GM19099 (cell line): ENCODE data around the gene NOTCH2.
"Not testable (repeated sequence)": the region's sequence is repeated elsewhere in the genome, so short reads cannot be mapped to it uniquely, and the experiment has no call there.

Source experiments
- POLR2A ChIP-seq: IDR thresholded peaks from 3 replicates; pipeline ENCODE4 v1.6.1; 2011; ENCODE audit warnings: low read depth; ENCODE audit not compliant: insufficient read length; ENCODE audit errors: extremely low read depth

The NOTCH2 gene

DNA sequence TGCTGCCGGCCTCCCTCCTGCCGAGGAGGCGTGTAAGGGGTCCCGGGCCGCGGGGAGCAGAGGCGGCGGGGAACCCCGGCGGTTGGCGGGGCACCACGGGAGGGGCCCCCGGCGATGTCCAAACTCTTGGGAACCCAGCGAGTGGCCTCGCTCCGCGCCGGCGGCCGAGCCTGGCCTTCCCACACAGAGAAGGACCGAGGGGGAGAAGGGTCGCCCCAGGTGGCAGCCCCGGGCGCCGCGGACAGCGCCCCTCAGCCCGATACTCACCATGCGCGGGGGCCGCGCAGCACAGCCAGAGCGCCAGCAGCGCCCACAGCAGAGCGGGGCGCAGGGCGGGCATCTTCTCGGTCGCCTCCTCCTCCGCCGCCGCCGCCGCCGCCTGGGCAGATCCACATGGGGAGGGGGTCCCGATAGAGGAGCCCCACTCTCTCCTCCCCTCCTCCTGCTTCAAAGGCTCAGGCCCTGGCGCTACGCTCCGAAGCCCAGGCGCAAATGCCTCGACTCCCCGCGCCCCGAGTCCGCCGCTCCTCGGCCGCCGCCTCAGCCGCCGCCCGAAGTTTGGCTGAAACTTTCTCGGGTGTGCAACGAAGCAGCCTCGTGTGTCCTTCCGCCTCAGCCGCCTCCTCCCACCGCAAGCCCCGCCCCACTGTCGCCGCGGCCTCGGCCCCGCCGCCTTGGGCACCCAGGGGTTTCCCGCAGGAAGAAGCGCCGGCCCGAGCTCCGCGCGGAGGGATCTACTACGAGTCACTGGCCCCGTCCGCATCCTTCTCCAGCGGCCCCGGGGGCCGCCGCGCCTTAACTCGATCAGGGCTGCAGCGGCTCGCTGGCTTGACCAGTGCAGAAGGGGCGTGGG lies at the start of gene NOTCH2:
Gene NOTCH2 (minus strand): TSS at position 596 of the 853 bp plus-strand sequence. CDS start 256 bp downstream, at position 340.
- not testable (repeated sequence) for TF ChIP-seq POLR2A

DNA sequence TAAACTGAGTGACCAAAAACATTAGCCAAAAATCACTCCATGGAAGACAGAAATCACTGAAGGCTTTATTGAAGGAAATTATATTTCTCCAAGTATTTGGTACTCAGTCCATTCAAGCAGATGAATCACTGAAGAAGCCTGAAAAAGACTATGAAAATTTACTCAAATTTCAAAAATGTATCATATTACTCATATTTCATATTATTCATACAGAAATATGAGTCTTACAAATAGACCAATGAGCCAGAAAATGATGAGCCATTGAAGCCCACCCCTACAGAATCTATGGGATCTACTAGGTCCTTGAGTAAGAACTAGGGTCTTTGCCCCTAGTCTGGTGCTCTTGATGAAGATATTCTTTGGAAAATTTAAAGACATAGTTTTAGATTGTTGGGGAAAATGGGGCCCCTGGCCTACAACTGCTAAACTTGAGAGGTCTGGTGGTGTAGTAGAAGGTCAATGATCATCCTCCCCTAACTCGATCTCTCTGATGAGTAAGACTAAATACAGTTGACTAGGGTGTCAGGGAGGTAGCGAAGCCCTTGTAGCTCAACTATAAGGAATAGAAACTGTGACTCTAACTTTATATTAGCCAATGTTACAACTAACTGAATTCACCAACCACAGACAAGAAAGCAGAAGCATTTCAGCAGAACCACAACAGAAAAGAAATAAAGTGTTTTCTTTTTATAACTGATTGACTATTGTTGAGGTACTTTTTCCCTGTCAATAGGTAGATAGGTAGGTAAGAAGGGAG lies 81.0 kb downstream of the NOTCH2 start:
- no peak for TF ChIP-seq POLR2A

DNA sequence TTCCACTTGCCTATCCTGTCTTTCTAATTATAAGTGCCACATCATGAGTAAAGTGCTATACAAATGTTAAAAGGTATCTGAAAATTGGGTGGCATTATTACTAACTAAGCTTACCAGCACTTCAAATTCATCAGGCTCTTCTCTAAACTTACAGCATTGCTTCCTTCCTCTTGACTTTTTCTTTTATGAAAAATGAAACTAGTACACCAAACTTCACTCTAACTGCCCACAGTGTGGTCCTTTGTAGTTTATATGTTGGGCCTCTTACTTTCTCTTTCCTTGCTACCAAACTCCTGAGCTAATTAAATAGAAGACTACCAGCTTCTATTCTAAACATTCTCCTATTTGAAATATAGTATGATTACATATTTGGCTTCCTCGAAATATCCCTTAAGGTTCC lies 81.8 kb downstream of the NOTCH2 start:
- TF ChIP-seq POLR2A = no peak

DNA sequence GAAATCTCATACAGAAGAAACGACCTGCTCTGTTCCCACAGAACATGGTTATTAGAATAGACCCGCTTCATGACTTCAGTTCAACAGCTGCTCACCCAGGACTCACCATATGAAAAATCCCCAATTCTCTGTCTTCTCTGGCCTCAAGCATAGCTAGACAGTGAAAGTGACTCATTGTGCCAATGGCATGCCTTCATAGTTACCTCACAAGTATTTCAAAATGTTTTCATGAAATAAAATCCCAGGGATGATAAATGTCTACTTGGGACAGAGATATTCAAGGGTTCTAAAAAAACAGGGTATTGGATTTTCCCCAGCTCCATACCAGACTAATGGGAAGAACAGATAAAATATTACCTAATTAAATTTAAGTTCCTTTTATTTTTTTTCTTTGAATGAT lies 82.3 kb downstream of the NOTCH2 start:
- TF ChIP-seq POLR2A = no peak

DNA sequence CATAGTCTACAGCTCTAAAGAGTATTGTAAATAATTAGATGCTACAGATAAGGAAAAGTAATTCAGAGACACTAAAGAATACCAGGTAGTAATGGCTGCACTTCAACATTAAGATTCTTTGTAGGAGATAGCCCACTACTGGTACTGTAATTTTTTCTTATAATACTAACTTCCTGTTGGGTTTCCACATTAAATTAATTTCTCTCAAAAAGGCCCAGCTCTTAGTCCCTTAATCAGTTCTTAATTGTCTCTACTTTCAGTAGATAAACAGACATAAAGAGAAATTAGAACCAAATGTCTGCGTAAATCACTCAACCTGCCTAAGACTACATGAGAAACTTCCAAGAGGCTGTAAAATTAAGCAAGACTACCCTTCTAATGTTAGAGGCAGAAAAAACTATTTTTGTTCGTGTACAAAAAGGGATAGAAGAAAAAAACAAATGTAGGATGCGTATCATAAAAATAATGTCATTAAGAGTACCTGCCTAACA lies 83.4 kb downstream of the NOTCH2 start:
- TF ChIP-seq POLR2A = no peak

DNA sequence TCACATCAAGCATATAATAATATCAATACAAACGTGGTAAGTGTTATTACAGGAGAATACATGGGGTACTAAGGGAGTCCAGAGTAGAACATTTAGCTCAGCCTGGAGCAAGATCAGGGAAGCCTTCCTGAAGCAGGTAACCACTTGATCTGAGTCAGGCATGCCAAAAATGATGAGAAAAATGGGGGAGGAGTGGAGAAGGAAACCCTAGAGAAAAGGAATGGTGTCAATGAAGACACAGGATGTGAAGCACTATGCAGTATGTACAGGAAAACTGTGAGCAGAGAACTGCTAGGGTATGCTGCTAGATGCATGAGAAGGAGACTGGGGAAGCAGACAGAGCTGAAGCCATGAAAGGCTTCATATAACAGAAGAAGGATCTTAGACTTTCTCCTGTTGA lies 84.7 kb downstream of the NOTCH2 start:
- TF ChIP-seq POLR2A = no peak

DNA sequence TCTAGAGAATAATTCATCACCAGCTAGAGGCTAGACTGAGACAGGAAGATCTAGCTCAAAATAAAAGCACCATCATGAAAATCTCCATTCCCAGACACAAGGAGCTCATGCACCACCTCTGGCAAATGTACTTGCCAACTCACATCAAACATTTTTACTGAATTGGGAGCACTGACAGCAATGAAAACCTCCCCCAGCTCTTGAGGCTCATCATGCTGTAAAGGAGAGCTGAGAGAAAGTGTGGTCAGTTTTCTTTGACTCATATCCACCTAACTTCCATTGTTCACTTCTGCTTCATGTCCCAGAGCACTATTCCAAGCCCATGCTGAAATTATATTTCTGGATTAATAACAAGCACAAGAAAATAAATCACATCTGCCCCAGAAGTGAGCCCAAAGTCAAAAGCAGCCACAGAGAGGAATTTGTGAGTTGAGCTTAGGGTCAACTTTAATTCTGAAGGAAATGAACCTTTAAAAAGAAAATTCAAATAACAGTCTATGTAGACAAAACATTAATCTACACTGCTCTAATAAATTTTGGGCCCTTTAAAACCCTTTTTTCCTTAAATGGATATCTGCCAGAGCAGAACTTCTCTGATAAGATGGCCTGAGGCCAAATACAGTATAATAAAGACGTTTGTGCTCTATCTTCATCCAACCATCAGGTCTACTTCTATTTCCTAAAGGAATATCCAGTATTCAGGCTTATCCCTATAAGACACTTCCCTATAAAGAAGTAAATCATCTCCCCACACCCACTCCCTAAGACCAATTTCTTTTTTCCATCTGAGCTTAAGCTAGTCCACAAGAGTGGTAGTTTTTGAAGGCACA lies 87.3 kb downstream of the NOTCH2 start:
- TF ChIP-seq POLR2A = no peak

DNA sequence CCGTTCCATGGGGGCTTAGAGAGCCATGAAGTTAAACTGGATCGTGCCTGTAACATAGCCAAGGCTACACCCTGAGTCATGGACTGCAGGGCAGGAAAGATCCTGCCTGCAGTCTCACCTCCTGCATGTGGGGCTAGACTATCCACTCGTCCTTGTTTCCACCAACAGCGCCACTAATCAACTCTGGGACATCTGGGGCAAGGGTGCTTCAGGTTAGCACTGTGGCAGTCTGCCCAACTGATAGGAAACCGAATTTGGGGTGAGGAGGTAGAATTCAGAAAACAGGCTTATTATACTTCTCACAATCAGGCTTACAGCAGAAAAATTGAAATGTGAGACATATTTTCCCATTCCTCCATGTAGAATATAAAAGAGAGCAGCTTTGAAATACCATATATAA lies 88.0 kb downstream of the NOTCH2 start:
- TF ChIP-seq POLR2A = no peak

DNA sequence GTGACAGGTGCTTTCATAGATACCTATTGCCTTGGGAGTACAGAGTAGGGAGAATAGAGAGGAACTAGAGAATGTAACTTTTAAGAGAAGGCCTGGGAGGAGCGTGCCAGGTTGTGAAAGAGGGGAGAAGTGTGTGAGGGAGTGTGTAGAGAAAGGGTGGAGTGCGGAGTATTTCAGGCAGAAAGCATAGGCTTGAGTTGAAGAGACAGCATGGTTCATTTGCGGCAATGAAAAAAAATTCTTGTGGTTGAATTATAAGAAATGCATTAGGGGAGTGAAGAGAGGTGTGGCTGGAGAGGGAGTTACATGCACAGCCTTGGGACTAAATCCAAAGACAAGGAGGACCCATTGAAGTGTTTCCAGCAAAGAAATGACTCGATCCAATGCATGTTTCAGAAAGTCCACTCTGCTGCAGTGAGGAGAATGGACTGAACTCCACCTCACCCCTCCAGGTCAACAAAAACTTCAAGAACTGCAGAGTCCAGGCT lies 91.4 kb downstream of the NOTCH2 start:
- TF ChIP-seq POLR2A = no peak

DNA sequence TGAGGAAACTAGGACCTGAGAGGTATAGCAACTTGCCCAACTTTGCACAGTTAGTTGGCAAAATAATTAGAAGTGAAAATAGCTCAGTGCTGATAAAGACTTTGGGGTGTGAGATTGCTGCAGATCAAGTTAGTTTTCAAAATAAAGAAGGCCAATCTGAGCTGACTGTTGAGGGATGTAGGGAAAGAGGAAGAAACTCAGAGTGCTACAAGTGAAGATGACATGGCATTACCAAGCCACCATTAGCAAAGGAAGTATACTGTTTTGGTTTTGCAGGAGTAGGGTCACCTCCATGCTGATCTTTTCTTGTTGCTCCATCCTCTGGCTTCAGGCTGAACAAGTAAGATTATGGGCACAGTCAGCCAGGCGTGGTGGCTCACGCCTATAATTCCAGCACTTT lies 94.5 kb downstream of the NOTCH2 start:
- no peak for TF ChIP-seq POLR2A

DNA sequence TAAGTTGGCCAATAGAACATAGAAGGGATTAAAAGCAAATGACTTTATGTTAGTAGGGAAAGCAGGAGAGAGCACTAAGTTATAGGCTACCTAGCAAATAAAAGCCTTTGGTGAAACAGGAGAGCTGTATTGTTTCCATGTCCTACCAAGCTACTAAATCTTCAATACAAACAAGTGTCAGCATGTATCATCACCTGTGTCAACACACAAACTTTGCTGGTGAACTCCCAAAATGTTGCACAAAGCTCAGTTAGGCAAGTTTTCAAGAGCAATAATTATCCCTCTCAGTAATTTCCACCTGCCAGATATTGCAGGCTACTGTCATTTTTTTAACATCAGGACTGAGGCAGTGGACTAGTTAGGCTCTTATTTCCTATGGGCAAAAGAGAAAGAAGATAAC lies 95.4 kb downstream of the NOTCH2 start:
- no peak for TF ChIP-seq POLR2A

DNA sequence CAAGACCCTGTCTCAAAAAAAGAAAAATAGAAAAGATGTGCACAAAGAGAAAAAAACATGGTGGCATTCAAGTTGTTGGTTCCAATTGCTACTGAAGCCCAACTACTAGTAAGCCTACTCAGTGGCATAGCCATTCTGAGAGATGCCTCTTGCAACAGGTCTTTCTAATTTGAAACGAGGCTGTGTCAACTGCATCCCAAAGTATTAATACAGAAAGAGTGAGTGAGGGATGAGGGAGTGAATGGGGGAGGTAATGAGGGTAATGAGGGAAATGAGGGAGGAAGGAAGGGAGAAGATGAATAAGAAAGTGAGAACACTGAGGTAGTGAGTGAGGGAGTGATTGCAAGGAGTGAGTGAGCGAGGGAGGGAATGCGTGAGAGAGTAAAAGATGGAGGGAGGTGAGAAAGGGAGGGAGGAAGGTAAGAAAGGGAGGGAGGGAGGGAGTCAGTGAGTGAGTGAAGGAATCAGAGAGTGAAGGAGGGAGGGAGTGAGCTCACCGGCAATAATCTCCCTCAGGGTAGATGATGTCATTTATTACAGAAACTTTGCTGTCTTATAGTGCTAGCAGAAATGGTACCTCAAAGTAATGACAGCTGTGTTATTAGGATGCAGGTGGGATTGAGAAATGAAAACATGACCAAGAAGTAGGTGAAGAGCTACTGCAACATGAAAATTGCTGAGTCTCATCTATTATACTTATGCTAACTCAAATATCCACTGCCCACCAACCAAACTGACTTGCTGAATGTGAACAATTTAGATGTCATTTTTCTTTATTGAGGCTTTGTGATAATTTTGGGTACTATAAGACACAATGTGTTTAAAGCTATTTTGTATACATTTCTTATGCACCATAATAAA lies 97.5 kb downstream of the NOTCH2 start:
- no peak for TF ChIP-seq POLR2A

DNA sequence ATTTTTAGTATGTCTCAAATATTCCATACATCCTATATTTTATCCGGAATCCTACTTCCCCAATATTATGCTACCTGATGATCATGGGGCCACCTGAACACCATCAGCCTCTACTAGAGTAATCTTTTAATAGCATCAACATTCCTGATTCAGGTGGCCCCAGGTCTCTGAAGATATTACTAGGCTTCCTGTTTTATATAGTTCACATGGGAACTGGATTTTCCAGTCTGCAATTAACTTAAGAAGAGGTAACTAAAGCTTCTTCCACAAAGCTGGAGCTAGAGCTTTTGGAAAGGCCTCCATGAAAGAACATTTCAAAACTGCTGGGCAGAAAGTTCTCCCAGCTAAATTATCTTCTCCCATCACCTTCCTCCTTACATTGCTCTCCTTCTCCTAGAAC lies 100.9 kb downstream of the NOTCH2 start:
- no peak for TF ChIP-seq POLR2A

DNA sequence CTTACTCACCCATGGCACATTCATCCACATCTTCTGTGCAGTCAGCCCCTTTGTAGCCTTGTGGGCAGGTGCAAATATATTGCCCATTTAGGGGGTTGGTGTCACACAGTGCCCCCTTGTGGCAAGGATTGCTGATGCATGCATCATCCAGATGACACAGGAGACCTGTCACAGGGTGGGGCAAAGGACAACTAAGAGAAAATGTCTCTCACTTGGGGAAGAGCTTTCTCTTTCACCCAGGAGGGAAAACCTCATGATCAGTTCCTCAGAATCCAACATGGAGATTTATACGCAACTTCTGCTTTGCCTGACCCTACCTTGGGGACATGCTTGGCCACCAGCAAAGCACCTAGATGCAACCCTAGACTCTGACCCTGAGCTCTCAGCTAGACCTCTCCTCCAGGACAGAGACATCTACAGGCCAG lies 101.4 kb downstream of the NOTCH2 start:
- TF ChIP-seq POLR2A = no peak
